GM19468 (cell line): ENCODE results near the gene HOXC5.

Source experiments
- ATAC-seq: cut with Tn5 transposase; IDR thresholded peaks from one replicate; pipeline ENCODE4 v1.9.1; 2021; ENCODE audit warnings: mild to moderate bottlenecking, moderate library complexity, moderate number of reproducible peaks; ENCODE audit not compliant: unreplicated experiment; ENCODE audit errors: extremely low read depth

The HOXC5 gene

GRCh38 chr12:54005853-54006558 lies 26.8 kb upstream of the HOXC5 start:
- ATAC-seq = no peak

- no peak for ATAC-seq
These were observed 26.2 kb upstream of the HOXC5 start for GRCh38 chr12:54006559-54007220.

- no peak for ATAC-seq
These were observed 25.2 kb upstream of the HOXC5 start for GRCh38 chr12:54007538-54008259.

- no peak for ATAC-seq
These were observed 24.6 kb upstream of the HOXC5 start for GRCh38 chr12:54008260-54008552.

GRCh38 chr12:54009171-54010052 lies 23.4 kb upstream of the HOXC5 start:
- no peak for ATAC-seq

- ATAC-seq = no peak
These were observed 22.5 kb upstream of the HOXC5 start for GRCh38 chr12:54010053-54010971.

- no peak for ATAC-seq
These were observed 21.7 kb upstream of the HOXC5 start for GRCh38 chr12:54010972-54011664.

- no peak for ATAC-seq
These were observed 21.0 kb upstream of the HOXC5 start for GRCh38 chr12:54011665-54012532.

GRCh38 chr12:54012631-54013409 lies 20.0 kb upstream of the HOXC5 start:
- ATAC-seq = no peak

- no peak for ATAC-seq
These were observed 18.4 kb upstream of the HOXC5 start for GRCh38 chr12:54014377-54015017.

GRCh38 chr12:54015018-54015931 lies 17.6 kb upstream of the HOXC5 start:
- no peak for ATAC-seq

GRCh38 chr12:54016051-54016450 lies 16.8 kb upstream of the HOXC5 start:
- no peak for ATAC-seq

GRCh38 chr12:54016478-54016964 lies 16.3 kb upstream of the HOXC5 start:
- no peak for ATAC-seq

GRCh38 chr12:54017027-54017788 lies 15.6 kb upstream of the HOXC5 start:
- ATAC-seq = no peak
